WTC11 (cell line): Measurements from ENCODE around the gene CCDC150.
"Not testable (repeated sequence)": the region's sequence is repeated elsewhere in the genome, so short reads cannot be mapped to it uniquely, and the experiment has no call there.

Experiments
- CDX4 ChIP-seq: fragments of 250-450 bp; sonication (Bioruptor Pico); IDR thresholded peaks from 2 replicates; pipeline ENCODE4 v1.9.0; 2021; ENCODE audit warnings: moderate library complexity, mild to moderate bottlenecking, inconsistent platforms, borderline replicate concordance
- CTCF ChIP-seq: fragments of 200-600 bp; IDR thresholded peaks from 2 replicates; pipeline ENCODE4 v1.8.0; 2022; ENCODE audit warnings: antibody characterized with exemption
- JUN ChIP-seq: sonication (generic); formaldehyde crosslinking; IDR thresholded peaks from 2 replicates; pipeline ENCODE4 v1.8.0; 2023; ENCODE audit warnings: mild to moderate bottlenecking, missing genetic modification reagents
- NFYB ChIP-seq: sonication (generic); formaldehyde crosslinking; conservative IDR thresholded peaks from 2 replicates; pipeline ENCODE4 v1.8.0; 2022; ENCODE audit warnings: low read depth, missing genetic modification reagents
- SP1 ChIP-seq: sonication (generic); formaldehyde crosslinking; conservative IDR thresholded peaks from 2 replicates; pipeline ENCODE4 v1.8.1; 2022; ENCODE audit warnings: missing genetic modification reagents
- TCF7 ChIP-seq: sonication (generic); formaldehyde crosslinking; IDR thresholded peaks from 2 replicates; pipeline ENCODE4 v1.8.0; 2022; ENCODE audit warnings: mild to moderate bottlenecking, low read depth, missing genetic modification reagents, moderate library complexity

GRCh38 chr2:196736646-196737045 lies 97.1 kb downstream of the CCDC150 start:
- not testable (repeated sequence) for TF ChIP-seq TCF7; NFYB (CRISPR knock-in tag); CTCF; JUN (CRISPR knock-in tag); SP1 (CRISPR knock-in tag); CDX4 (CRISPR knock-in tag)
